Measurements from ENCODE around the gene SRSF11.

Gene SRSF11

DNA sequence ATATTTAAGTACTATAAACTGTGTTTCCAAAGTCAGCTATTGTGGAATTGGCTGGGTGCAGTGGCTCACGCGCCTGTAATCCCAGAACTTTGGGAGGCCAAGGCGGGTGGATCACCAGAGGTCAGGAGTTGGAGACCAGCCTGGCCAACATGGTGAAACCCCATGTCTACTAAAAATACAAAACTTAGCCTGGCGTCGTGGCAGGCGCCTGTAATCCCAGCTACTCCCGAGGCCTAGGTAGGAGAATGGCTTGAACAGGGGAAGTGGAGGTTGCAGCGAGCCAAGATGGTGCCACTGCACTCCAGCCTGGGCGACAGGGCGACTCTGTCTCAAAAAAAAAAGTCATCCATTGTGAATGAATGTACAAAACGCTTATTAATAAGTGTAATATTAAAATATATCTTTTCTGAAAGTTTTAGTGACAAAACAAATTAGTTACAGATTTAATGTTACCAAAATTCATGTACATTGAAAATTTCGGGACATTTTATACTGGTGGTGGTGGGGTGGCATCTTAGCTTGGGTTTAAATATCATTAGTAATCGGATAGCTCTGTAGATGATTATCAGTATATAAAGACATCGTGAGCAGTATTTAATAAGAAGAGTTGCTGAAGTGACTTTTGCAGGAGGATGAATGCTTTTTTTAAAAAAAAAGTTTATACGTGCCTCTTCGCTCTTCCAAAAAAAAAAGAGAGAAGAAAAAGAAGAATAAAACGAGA is 503 bp upstream of the SRSF11 start:
- TF ChIP-seq RAD21 (IDR thresholded peaks at IDR 0.05; ENCODE audit: low read depth) (no peak), CREB1 (IDR thresholded peaks at IDR 0.05; ENCODE audit: low read depth) (no peak), TAF1 (IDR thresholded peaks at IDR 0.05; ENCODE audit: low read depth) (no peak), CEBPB (IDR thresholded peaks at IDR 0.05) (no peak)
- TF ChIP-seq, protein P1, sequence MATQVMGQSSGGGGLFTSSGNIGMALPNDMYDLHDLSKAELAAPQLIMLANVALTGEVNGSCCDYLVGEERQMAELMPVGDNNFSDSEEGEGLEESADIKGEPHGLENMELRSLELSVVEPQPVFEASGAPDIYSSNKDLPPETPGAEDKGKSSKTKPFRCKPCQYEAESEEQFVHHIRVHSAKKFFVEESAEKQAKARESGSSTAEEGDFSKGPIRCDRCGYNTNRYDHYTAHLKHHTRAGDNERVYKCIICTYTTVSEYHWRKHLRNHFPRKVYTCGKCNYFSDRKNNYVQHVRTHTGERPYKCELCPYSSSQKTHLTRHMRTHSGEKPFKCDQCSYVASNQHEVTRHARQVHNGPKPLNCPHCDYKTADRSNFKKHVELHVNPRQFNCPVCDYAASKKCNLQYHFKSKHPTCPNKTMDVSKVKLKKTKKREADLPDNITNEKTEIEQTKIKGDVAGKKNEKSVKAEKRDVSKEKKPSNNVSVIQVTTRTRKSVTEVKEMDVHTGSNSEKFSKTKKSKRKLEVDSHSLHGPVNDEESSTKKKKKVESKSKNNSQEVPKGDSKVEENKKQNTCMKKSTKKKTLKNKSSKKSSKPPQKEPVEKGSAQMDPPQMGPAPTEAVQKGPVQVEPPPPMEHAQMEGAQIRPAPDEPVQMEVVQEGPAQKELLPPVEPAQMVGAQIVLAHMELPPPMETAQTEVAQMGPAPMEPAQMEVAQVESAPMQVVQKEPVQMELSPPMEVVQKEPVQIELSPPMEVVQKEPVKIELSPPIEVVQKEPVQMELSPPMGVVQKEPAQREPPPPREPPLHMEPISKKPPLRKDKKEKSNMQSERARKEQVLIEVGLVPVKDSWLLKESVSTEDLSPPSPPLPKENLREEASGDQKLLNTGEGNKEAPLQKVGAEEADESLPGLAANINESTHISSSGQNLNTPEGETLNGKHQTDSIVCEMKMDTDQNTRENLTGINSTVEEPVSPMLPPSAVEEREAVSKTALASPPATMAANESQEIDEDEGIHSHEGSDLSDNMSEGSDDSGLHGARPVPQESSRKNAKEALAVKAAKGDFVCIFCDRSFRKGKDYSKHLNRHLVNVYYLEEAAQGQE (IDR thresholded peaks at IDR 0.05; ENCODE audit: low read depth) = no peak

- TF ChIP-seq EP300 (IDR thresholded peaks at IDR 0.05; ENCODE audit: borderline replicate concordance) (no peak), RAD21 (IDR thresholded peaks at IDR 0.05; ENCODE audit: low read depth) (no peak), CREB1 (IDR thresholded peaks at IDR 0.05; ENCODE audit: low read depth) (no peak), ZBTB7A (IDR thresholded peaks at IDR 0.05; ENCODE audit: low read depth) (no peak), USF1 (IDR thresholded peaks at IDR 0.05) (no peak), EGR1 (IDR thresholded peaks at IDR 0.05) (no peak), CEBPB (IDR thresholded peaks at IDR 0.05) (no peak), YY1 (IDR thresholded peaks at IDR 0.05; ENCODE audit: low read depth) (no peak), NFIC (IDR thresholded peaks at IDR 0.05) (no peak), FOXM1 (IDR thresholded peaks at IDR 0.05; ENCODE audit: borderline replicate concordance, low read depth) (no peak)
- TF ChIP-seq, protein P2, sequence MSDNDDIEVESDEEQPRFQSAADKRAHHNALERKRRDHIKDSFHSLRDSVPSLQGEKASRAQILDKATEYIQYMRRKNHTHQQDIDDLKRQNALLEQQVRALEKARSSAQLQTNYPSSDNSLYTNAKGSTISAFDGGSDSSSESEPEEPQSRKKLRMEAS (IDR thresholded peaks at IDR 0.05) = no peak
These were observed 1.6 kb downstream of the SRSF11 start for GRCh38 chr1:70222716-70223235.

- TF ChIP-seq FOXM1 (IDR thresholded peaks at IDR 0.05; ENCODE audit: borderline replicate concordance, low read depth) = no peak
- TF ChIP-seq CREB1 (IDR thresholded peaks at IDR 0.05; ENCODE audit: low read depth) = no peak
- no peak for TF ChIP-seq YY1 (IDR thresholded peaks at IDR 0.05; ENCODE audit: low read depth)
- no peak for TF ChIP-seq TEAD4 (IDR thresholded peaks at IDR 0.05)
- no peak for TF ChIP-seq NFIC (IDR thresholded peaks at IDR 0.05)
- no peak for TF ChIP-seq EGR1 (IDR thresholded peaks at IDR 0.05)
- TF ChIP-seq ZBTB7A (IDR thresholded peaks at IDR 0.05; ENCODE audit: low read depth) = no peak
- TF ChIP-seq, protein P2 (IDR thresholded peaks at IDR 0.05) = no peak
- TF ChIP-seq, protein P1 (IDR thresholded peaks at IDR 0.05; ENCODE audit: low read depth) = no peak
- no peak for TF ChIP-seq EP300 (IDR thresholded peaks at IDR 0.05; ENCODE audit: borderline replicate concordance)
- no peak for TF ChIP-seq TAF1 (IDR thresholded peaks at IDR 0.05; ENCODE audit: low read depth)
- TF ChIP-seq TCF12 (IDR thresholded peaks at IDR 0.05; ENCODE audit: low read depth) = no peak
- TF ChIP-seq USF1 (IDR thresholded peaks at IDR 0.05) = no peak
- TF ChIP-seq RAD21 (IDR thresholded peaks at IDR 0.05; ENCODE audit: low read depth) = no peak
- TF ChIP-seq CEBPB (IDR thresholded peaks at IDR 0.05) = no peak
These were observed 3.8 kb downstream of the SRSF11 start for GRCh38 chr1:70224954-70225353.

DNA sequence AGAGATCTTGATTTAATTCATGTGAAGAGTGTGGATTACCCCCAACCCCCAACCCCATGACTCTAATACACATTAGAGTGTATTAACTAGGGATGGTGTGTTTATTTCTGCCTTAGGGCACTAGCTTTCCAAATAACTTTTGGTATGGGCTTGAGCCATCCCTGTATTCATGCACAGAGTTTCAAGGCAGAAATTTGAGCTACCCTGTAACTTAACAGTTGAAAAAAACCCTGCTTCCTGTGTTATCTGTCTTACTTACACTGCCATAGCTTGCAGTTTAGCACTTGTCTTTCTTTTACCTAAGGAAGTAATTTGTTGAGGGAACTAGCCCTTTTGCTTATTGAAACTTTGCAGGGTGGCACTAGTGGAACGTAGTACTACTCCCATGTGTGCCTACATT is 6.3 kb downstream of the SRSF11 start:
- TF ChIP-seq YY1 (IDR thresholded peaks at IDR 0.05; ENCODE audit: low read depth) (no peak), TEAD4 (IDR thresholded peaks at IDR 0.05) (no peak), NFIC (IDR thresholded peaks at IDR 0.05) (no peak)
- TF ChIP-seq, protein P1 (IDR thresholded peaks at IDR 0.05; ENCODE audit: low read depth) = no peak
